Gastroesophageal sphincter (tissue), 4 donors: ENCODE measurements around the gene PRMT5. TPM values are rescaled to one million over a fixed set of nuclear protein-coding genes. Genes with fewer than 3 reads are reported as not detected.
"Not testable (repeated sequence)": the region's sequence is repeated elsewhere in the genome, so short reads cannot be mapped to it uniquely, and the experiment has no call there.

ENCODE experiments used
- ATAC-seq: fragments of 150-250 bp; one replicate; pipeline ENCODE4 v1.9.1; 2016; ENCODE audit warnings: mild to moderate bottlenecking, moderate library complexity
- H3K27ac ChIP-seq, 4 donors: fragments of 200-600 bp; sonication (generic) in 3 of 4; 1 replicate in 3 of 4; 2 replicates in 1 of 4; pipeline ENCODE4 v1.5.1; 2016 to 2019
- H3K27me3 ChIP-seq: fragments of 200-600 bp; sonication (generic); one replicate; pipeline ENCODE4 v1.5.1; 2019
- H3K36me3 ChIP-seq, 2 donors: fragments of 200-600 bp; sonication (generic); one replicate each; pipeline ENCODE4 v1.5.1; 2019; ENCODE audit warnings: control low read depth in 1 of 2
- H3K4me1 ChIP-seq, 3 donors: fragments of 200-600 bp; sonication (generic); 1 replicate in 2 of 3; 2 replicates in 1 of 3; pipeline ENCODE4 v1.5.1; 2016 to 2019; ENCODE audit warnings: control low read depth in 2 of 3
- H3K4me3 ChIP-seq, 2 donors: fragments of 200-600 bp; sonication (generic); one replicate each; pipeline ENCODE4 v1.5.1; 2019; ENCODE audit warnings: mild to moderate bottlenecking in 1 of 2, moderate library complexity in 1 of 2
- H3K9me3 ChIP-seq, 3 donors: fragments of 200-600 bp; sonication (generic); one replicate each; pipeline ENCODE4 v1.5.1; 2017 to 2019; ENCODE audit warnings: control low read depth in 2 of 3
- EP300 ChIP-seq: sonication (generic); formaldehyde crosslinking; IDR thresholded peaks from one replicate; pipeline ENCODE4 v1.6.1; 2017; ENCODE audit warnings: antibody characterized with exemption, mild to moderate bottlenecking
- POLR2A ChIP-seq, 2 donors: fragments of 450-650 bp; IDR thresholded peaks; one replicate each; pipeline ENCODE4 v1.6.1; 2017; ENCODE audit warnings: antibody characterized with exemption in 2 of 2, mild to moderate bottlenecking in 2 of 2, moderate library complexity in 1 of 2
- POLR2AphosphoS5 ChIP-seq: sonication (generic); formaldehyde crosslinking; IDR thresholded peaks from one replicate; pipeline ENCODE4 v1.6.1; 2017; ENCODE audit warnings: antibody characterized with exemption
- WGBS, 2 donors: methylation state at CpG; one replicate each; pipeline ENCODE4 v1.1.5; 2018; ENCODE audit warnings: low coverage in 1 of 2; 5-methylcytosine and 5-hydroxymethylcytosine counted together
- total RNA-seq, 4 donors: library from RNA; depleted of rRNA; stranded (reverse); fragments of >200 nt; gene quantifications; one replicate each; pipeline ENCODE4 v1.1.0, GENCODE V29; 2016
- TF ChIP-seq, protein P1 (sequence below), 4 experiments: fragments of 200-600 bp in 2 of 4; fragments of 450-650 bp in 2 of 4; sonication (generic) in 1 of 4; IDR thresholded peaks; one replicate each; pipeline ENCODE4 v1.5.1; 2017 to 2019; ENCODE audit warnings: antibody characterized with exemption in 4 of 4, mild to moderate bottlenecking in 2 of 4, moderate library complexity in 2 of 4

The PRMT5 gene
- total RNA-seq, 4 donors from 2014 or later, result 39.7 to 49.2 (median 43.2) TPM

DNA sequence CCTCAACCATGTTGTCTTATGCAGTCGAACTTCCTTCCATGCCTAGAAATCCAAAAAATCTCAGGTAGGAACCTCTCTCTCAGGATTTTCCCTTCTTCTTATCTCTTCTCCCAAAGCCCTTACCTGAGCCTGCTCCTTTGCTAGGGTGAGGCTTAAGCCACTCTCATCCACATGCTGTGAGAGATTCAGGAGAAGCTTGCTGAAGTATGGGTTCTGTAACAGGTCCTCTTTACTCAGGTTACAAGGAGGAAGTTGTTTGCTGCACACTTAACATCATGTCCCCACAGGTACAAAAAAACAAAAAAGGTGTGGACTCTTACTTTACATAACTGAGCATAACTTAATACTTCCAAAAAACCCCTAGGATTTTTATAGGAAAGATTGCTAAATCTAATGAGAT, 23.2 kb upstream of the PRMT5 start:
- 100% methylated on average over 1 of the region's 1 CpG for WGBS, 2 donors
- H3K4me1 ChIP-seq, result peaks cover 0 to 19% (median 10%) of the 10 kb centered on the region in 3 donors
- H3K27me3 ChIP-seq, result no peaks in the 10 kb centered on the region
- H3K4me3 ChIP-seq, result no peak overlapping the region
- no peak for ATAC-seq
- no peak for TF ChIP-seq EP300
- TF ChIP-seq, protein P1, sequence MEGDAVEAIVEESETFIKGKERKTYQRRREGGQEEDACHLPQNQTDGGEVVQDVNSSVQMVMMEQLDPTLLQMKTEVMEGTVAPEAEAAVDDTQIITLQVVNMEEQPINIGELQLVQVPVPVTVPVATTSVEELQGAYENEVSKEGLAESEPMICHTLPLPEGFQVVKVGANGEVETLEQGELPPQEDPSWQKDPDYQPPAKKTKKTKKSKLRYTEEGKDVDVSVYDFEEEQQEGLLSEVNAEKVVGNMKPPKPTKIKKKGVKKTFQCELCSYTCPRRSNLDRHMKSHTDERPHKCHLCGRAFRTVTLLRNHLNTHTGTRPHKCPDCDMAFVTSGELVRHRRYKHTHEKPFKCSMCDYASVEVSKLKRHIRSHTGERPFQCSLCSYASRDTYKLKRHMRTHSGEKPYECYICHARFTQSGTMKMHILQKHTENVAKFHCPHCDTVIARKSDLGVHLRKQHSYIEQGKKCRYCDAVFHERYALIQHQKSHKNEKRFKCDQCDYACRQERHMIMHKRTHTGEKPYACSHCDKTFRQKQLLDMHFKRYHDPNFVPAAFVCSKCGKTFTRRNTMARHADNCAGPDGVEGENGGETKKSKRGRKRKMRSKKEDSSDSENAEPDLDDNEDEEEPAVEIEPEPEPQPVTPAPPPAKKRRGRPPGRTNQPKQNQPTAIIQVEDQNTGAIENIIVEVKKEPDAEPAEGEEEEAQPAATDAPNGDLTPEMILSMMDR (IDR thresholded peaks at IDR 0.05), result no peak
- no peak for TF ChIP-seq POLR2AphosphoS5
- no peak for TF ChIP-seq POLR2A (IDR thresholded peaks at IDR 0.05)
- H3K9me3 ChIP-seq, result no peaks in the 10 kb centered on the region
- H3K36me3 ChIP-seq, result peaks cover 0 to 68% of the 10 kb centered on the region in 2 donors
- H3K27ac ChIP-seq, result no peak overlapping the region

DNA sequence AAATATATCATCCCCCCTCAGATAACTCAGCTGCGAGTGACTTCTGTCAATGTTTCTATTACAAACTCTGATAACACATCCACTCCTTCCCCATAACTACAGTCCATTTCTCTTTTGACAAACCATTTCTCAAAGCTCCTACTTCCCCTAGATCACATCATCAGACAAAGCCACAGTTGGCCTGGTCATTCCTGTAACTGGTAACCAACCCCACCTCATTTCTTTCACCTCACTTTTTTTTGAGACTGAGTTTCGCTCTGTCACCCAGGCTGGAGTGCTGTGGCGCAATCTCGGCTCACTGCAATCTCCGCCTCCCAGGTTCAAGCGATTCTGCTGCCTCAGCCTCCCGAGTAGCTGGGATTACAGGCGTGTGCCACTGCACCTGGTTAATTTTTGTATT, 22.6 kb upstream of the PRMT5 start:
- peaks cover 0 to 16% (median 10%) of the 10 kb centered on the region in 3 donors for H3K4me1 ChIP-seq
- H3K4me3 ChIP-seq, ATAC-seq, H3K27me3 ChIP-seq, H3K27ac ChIP-seq, H3K9me3 ChIP-seq: not testable (repeated sequence)
- 97 to 100% methylated on average over 1 to 5 of the region's 8 CpGs for WGBS, 2 donors
- peaks cover 0 to 74% of the 10 kb centered on the region in 2 donors for H3K36me3 ChIP-seq

DNA sequence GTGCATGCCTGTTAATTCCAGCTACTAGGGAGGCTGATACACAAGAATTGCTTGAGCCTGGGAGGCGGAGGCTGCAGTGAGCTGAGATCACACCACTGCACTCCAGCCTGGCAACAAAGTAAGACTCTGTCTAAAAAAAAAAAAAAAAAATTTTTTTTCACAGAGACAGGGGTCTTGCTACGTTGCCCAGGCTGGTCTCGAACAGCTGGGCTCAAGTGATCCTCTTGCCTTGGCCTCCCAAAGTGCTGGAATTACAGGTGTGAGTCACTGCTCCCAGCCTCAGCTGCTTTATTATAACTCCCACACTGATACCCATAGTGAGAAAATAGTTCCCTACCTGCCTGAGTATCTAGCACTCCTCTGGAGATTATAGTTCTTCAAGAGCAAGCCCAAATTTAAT, 16.5 kb upstream of the PRMT5 start:
- 86 to 100% methylated on average over 3 of the region's 3 CpGs for WGBS, 2 donors
- ATAC-seq, result no peak
- H3K4me3 ChIP-seq, result no peak overlapping the region
- H3K27me3 ChIP-seq, result no peaks in the 10 kb centered on the region
- H3K9me3 ChIP-seq, result no peaks in the 10 kb centered on the region
- no peak for TF ChIP-seq POLR2AphosphoS5
- TF ChIP-seq, protein P1 (IDR thresholded peaks at IDR 0.05), result no peak
- no peak for TF ChIP-seq POLR2A (IDR thresholded peaks at IDR 0.05)
- TF ChIP-seq EP300, result no peak
- no peak overlapping the region for H3K27ac ChIP-seq
- peaks cover 0 to 80% of the 10 kb centered on the region in 2 donors for H3K36me3 ChIP-seq
- H3K4me1 ChIP-seq, result no peaks in the 10 kb centered on the region

DNA sequence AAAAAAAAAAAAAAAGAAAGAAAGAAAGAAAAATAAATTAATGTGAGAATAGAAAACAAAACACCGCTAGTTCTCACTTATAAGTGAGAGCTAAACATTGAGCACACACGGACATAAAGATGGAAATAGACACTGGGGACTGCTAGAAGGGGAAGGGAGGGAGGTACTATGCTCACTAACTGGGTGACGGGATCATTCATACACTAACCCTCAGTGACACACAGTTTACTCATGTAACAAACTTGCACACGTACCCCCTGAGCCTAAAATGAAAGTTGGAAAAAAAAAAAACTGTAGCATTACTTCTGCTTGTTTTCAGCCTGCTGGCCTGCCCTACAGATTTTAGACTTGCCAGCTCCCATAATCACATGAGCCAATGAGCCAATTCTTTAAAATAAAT, 10.5 kb upstream of the PRMT5 start:
- no peaks in the 10 kb centered on the region for H3K9me3 ChIP-seq
- H3K27me3 ChIP-seq, result no peaks in the 10 kb centered on the region
- no peak overlapping the region for H3K27ac ChIP-seq
- H3K4me1 ChIP-seq, result no peaks in the 10 kb centered on the region
- H3K36me3 ChIP-seq, result peaks cover 0 to 33% of the 10 kb centered on the region in 2 donors
- ATAC-seq, result no peak
- no peak overlapping the region for H3K4me3 ChIP-seq
- TF ChIP-seq POLR2AphosphoS5, result no peak
- TF ChIP-seq EP300, result no peak
- no peak for TF ChIP-seq POLR2A (IDR thresholded peaks at IDR 0.05)
- TF ChIP-seq, protein P1 (IDR thresholded peaks at IDR 0.05), result no peak
- 74 to 86% methylated on average over 4 of the region's 4 CpGs for WGBS, 2 donors

DNA sequence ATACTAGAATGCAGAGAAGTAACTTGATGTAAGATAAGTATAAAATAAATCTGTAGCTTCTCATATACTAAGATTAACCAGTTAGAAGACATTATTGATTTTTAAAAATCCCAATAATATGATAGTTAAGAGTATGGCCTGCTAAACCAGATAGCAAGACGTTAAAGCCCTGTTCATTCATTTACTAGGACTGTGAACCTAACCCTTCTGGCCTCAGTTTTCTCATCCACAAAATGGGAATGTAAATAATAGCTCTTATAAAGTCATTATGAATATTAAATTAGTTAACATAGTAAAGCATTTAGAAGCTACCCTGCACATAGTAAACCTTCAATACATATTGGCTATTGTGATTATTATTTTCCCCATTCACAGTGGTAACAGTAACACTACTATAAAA, 6.0 kb upstream of the PRMT5 start:
- no peak for ATAC-seq
- no peaks in the 10 kb centered on the region for H3K9me3 ChIP-seq
- 80 to 81% methylated on average over 1 of the region's 1 CpG for WGBS, 2 donors
- H3K27ac ChIP-seq, result no peak overlapping the region
- H3K4me1 ChIP-seq, result peaks cover 0 to 9% (median 0%) of the 10 kb centered on the region in 3 donors
- TF ChIP-seq, protein P1 (IDR thresholded peaks at IDR 0.05), result no peak
- no peak for TF ChIP-seq POLR2A (IDR thresholded peaks at IDR 0.05)
- H3K36me3 ChIP-seq, result peaks cover 0 to 12% of the 10 kb centered on the region in 2 donors
- no peaks in the 10 kb centered on the region for H3K27me3 ChIP-seq
- H3K4me3 ChIP-seq, result no peak overlapping the region
